Ascending aorta (tissue), 2 donors: ENCODE results near the gene NFATC4. TPM values are rescaled to one million over a fixed set of nuclear protein-coding genes. Genes with fewer than 3 reads are reported as not detected.

Source experiments
- DNase-seq, 2 donors: peaks; one replicate each; pipeline ENCODE4 v3.0.0-alpha.2; 2019; ENCODE audit warnings: low spot score in 2 of 2
- H3K27ac ChIP-seq, 2 donors: fragments of 200-600 bp; sonication (generic); one replicate each; pipeline ENCODE4 v1.5.1; 2016 to 2017; ENCODE audit warnings: mild to moderate bottlenecking in 1 of 2
- H3K27me3 ChIP-seq: fragments of 200-600 bp; sonication (generic); one replicate; pipeline ENCODE4 v1.5.1; 2017
- H3K36me3 ChIP-seq, 2 donors: fragments of 200-600 bp; sonication (generic); one replicate each; pipeline ENCODE4 v1.5.1; 2016
- H3K4me1 ChIP-seq, 2 donors: fragments of 200-600 bp; sonication (generic); one replicate each; pipeline ENCODE4 v1.5.1; 2016 to 2017; ENCODE audit warnings: mild to moderate bottlenecking in 1 of 2
- H3K4me3 ChIP-seq, 2 donors: fragments of 200-600 bp; sonication (generic); one replicate each; pipeline ENCODE4 v1.5.1; 2016 to 2017; ENCODE audit warnings: mild to moderate bottlenecking in 1 of 2
- H3K9me3 ChIP-seq, 2 donors: fragments of 200-600 bp; sonication (generic); one replicate each; pipeline ENCODE4 v1.5.1; 2016
- CTCF ChIP-seq, 3 experiments: fragments of 200-600 bp in 2 of 3; fragments of 450-650 bp in 1 of 3; sonication (generic) in 2 of 3; IDR thresholded peaks; one replicate each; pipeline ENCODE4 v1.5.1; 2016 to 2019; ENCODE audit warnings: antibody characterized with exemption in 3 of 3, mild to moderate bottlenecking in 1 of 3, moderate library complexity in 1 of 3
- intact Hi-C: fragments of 100-400 bp; cut with DNase I; formaldehyde crosslinking; loops from one replicate; pipeline ENCODE4 v1.15.1; 2023
- total RNA-seq: library from RNA; depleted of rRNA; stranded (reverse); fragments of >200 nt; gene quantifications from one replicate; pipeline ENCODE4 v1.1.0, GENCODE V29; 2016

NFATC4 gene
- total RNA-seq, 1 donor from 2014 or later, result 58.9 TPM

DNA sequence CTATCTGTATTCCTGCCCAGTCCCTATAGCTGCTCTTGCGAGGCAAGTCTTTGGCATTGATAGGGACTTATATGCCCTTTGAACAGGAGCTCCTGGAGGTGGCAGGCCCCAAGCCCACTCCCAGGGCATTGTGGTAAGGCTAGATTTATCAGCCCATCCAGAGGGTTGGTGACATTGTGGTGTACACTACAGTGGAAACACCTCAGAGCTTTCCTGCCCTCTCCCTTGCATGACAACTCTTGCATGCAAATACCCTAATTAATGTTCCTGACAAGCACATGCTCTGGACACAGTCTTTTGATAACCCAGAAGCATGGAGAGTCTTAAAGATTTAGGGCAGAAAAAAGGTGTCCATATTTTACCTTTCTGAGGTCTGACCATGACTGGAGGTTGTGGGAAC, 27.4 kb upstream of the NFATC4 start:
- H3K4me1 ChIP-seq, result no peaks in the 10 kb centered on the region
- H3K36me3 ChIP-seq, result no peaks in the 10 kb centered on the region
- TF ChIP-seq CTCF (IDR thresholded peaks at IDR 0.05), result no peak
- H3K9me3 ChIP-seq, result no peaks in the 10 kb centered on the region
- no peak for DNase-seq
- no peak overlapping the region for H3K27ac ChIP-seq
- H3K4me3 ChIP-seq, result no peak overlapping the region
- intact Hi-C loops, result no loop called here
- H3K27me3 ChIP-seq, result no peaks in the 10 kb centered on the region

DNA sequence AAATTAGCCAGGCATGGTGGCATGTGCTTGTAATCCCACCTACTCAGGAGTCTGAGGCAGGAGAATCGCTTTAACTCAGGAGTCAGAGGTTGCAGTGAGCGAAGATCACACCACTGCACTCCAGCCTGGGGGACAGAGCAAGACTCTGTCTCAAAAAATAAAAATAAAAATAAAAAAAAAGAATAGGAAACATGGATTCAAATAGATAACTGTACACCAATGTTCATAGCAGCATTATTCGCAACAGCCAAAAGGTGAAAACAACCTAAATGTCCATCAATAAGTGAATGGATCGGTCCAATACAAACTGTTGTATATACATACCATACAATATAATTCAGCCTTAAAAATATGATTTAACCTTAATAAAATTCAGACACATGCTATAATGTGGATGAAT, 25.1 kb upstream of the NFATC4 start:
- DNase-seq, result no peak
- no peak for TF ChIP-seq CTCF (IDR thresholded peaks at IDR 0.05)
- H3K4me1 ChIP-seq, result no peaks in the 10 kb centered on the region
- H3K9me3 ChIP-seq, result no peaks in the 10 kb centered on the region
- no peak overlapping the region for H3K27ac ChIP-seq
- no peaks in the 10 kb centered on the region for H3K27me3 ChIP-seq
- intact Hi-C loops, result no loop called here
- H3K36me3 ChIP-seq, result no peaks in the 10 kb centered on the region
- H3K4me3 ChIP-seq, result no peak overlapping the region

GRCh38 chr14:24343795-24344660, 24.0 kb upstream of the NFATC4 start:
- Histone ChIP-seq H3K36me3 (no peaks in the 10 kb centered on the region), H3K9me3 (no peaks in the 10 kb centered on the region), H3K4me3 (no peak overlapping the region), H3K4me1 (no peaks in the 10 kb centered on the region), H3K27me3 (no peaks in the 10 kb centered on the region), H3K27ac (no peak overlapping the region)
- no peak for DNase-seq
- no peak for TF ChIP-seq CTCF (IDR thresholded peaks at IDR 0.05)
- intact Hi-C loops, result no loop called here

DNA sequence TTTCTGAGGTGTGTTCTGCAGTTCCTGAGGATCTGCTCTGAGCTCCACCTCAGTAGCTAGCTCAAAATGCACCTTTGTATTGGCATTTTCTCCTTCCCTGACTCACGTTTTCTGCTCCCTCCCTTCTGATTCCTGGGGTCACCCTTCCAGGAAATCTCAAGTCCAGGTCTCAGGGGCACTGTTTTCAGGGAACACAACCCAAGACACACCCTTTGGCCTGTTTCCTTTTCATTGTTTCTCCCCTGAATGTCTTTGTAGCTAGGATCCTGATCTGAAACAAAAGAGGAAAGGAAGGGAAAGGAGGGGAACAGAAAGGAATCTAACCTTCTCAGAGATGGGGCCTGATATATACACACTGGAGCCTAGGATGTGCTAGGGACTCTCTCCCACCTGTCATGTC, 20.9 kb upstream of the NFATC4 start:
- H3K27me3 ChIP-seq, result no peaks in the 10 kb centered on the region
- no peaks in the 10 kb centered on the region for H3K36me3 ChIP-seq
- no peaks in the 10 kb centered on the region for H3K9me3 ChIP-seq
- intact Hi-C loops, result no loop called here
- no peak overlapping the region for H3K4me3 ChIP-seq
- DNase-seq, result no peak
- TF ChIP-seq CTCF (IDR thresholded peaks at IDR 0.05), result no peak
- H3K4me1 ChIP-seq, result no peaks in the 10 kb centered on the region
- H3K27ac ChIP-seq, result no peak overlapping the region

- Histone ChIP-seq H3K4me3 (no peak overlapping the region), H3K27ac (no peak overlapping the region), H3K9me3 (no peaks in the 10 kb centered on the region), H3K36me3 (no peaks in the 10 kb centered on the region), H3K27me3 (no peaks in the 10 kb centered on the region), H3K4me1 (no peaks in the 10 kb centered on the region)
- no peak for TF ChIP-seq CTCF (IDR thresholded peaks at IDR 0.05)
- intact Hi-C loops, result no loop called here
- no peak for DNase-seq
Measured at GRCh38 chr14:24348186-24348585, 19.8 kb upstream of the NFATC4 start.
